Uterus (tissue), 2 donors: Measurements from ENCODE around the gene KATNAL1.

Experiments used
- CTCF ChIP-seq, 4 experiments: fragments of 200-600 bp in 2 of 4; fragments of 450-650 bp in 2 of 4; sonication (generic) in 2 of 4; IDR thresholded peaks; one replicate each; pipeline ENCODE4 v1.5.1; 2016 to 2019; ENCODE audit warnings: antibody characterized with exemption in 4 of 4, mild to moderate bottlenecking in 2 of 4, moderate library complexity in 1 of 4
- POLR2A ChIP-seq, 2 donors: fragments of 450-650 bp; IDR thresholded peaks; one replicate each; pipeline ENCODE4 v1.6.1; 2016; ENCODE audit warnings: antibody characterized with exemption in 2 of 2, mild to moderate bottlenecking in 1 of 2, moderate library complexity in 1 of 2

GRCh38 chr13:30355839-30356238 lies 48.5 kb upstream of the KATNAL1 start:
- TF ChIP-seq CTCF (IDR thresholded peaks at IDR 0.05): no peak
- no peak for TF ChIP-seq POLR2A (IDR thresholded peaks at IDR 0.05)
